A673 (cell line): ENCODE data around the gene USP32. TPM values are rescaled to one million over a fixed set of nuclear protein-coding genes. Genes with fewer than 3 reads are reported as not detected.

ENCODE experiments used
- BruUV-seq: library from RNA; stranded (reverse); fragments of 400-500 nt; replicated peaks from 2 replicates; lab custom pipeline; 2021; lab: Mats Ljungman, UMichigan
- CTCF ChIA-PET: fragments of 300-600 bp; sonication (Branson Sonifier 250); formaldehyde crosslinking; loops from one replicate; lab custom pipeline; 2022; ENCODE audit warnings: antibody characterized with exemption; lab: Charles Lee
- POLR2A ChIA-PET: fragments of 300-600 bp; sonication (Branson Sonifier 250); formaldehyde crosslinking; loops from one replicate; lab custom pipeline; 2022; ENCODE audit warnings: antibody characterized with exemption; ENCODE audit not compliant: low non-redundant PET; lab: Charles Lee
- DNase-seq: peaks from one replicate; pipeline ENCODE4 v3.0.0-alpha.2; 2015; ENCODE audit warnings: low spot score
- H3K27ac ChIP-seq: fragments of 200-600 bp; sonication (generic); 2 replicates; pipeline ENCODE4 v1.5.1; 2016; ENCODE audit warnings: mixed run types, low read depth, mild to moderate bottlenecking, mixed read lengths, antibody characterized with exemption, low read length; ENCODE audit not compliant: poor library complexity, severe bottlenecking
- H3K27me3 ChIP-seq: fragments of 200-600 bp; sonication (generic); replicated peaks from 2 replicates; pipeline ENCODE4 v1.6.1; 2017; ENCODE audit warnings: mixed run types, low read depth, mild to moderate bottlenecking, mixed read lengths, antibody characterized with exemption, low read length; ENCODE audit not compliant: insufficient read depth, poor library complexity
- H3K36me3 ChIP-seq: fragments of 200-600 bp; sonication (generic); 2 replicates; pipeline ENCODE4 v1.6.1; 2016; ENCODE audit warnings: mixed run types, mild to moderate bottlenecking, mixed read lengths, antibody characterized with exemption, low read length; ENCODE audit not compliant: insufficient read depth, poor library complexity, severe bottlenecking
- H3K4me1 ChIP-seq: fragments of 200-600 bp; sonication (generic); 2 replicates; pipeline ENCODE4 v1.6.1; 2017; ENCODE audit warnings: mixed run types, mild to moderate bottlenecking, mixed read lengths, antibody characterized with exemption, low read length; ENCODE audit not compliant: insufficient read depth, poor library complexity, severe bottlenecking
- H3K4me3 ChIP-seq: fragments of 200-600 bp; sonication (generic); 2 replicates; pipeline ENCODE4 v1.5.1; 2016; ENCODE audit warnings: low read depth, mixed run types, mild to moderate bottlenecking, mixed read lengths, low read length; ENCODE audit not compliant: poor library complexity, severe bottlenecking
- H3K9me3 ChIP-seq: fragments of 200-600 bp; sonication (generic); 2 replicates; pipeline ENCODE4 v1.6.1; 2016; ENCODE audit warnings: mixed run types, low read depth, mild to moderate bottlenecking, mixed read lengths, antibody characterized with exemption, low read length; ENCODE audit not compliant: poor library complexity, severe bottlenecking
- CTCF ChIP-seq: fragments of 300-800, 200-600 bp; sonication (generic); conservative IDR thresholded peaks from 2 replicates; pipeline ENCODE4 v1.5.1; 2017; ENCODE audit warnings: low read depth, mild to moderate bottlenecking, antibody characterized with exemption, low read length, moderate library complexity, mixed read lengths
- EZH2 ChIP-seq: fragments of 200-600 bp; sonication (generic); IDR thresholded peaks from 2 replicates; pipeline ENCODE4 v1.6.1; 2017; ENCODE audit warnings: borderline replicate concordance, low read depth, mild to moderate bottlenecking, mixed read lengths, antibody characterized with exemption, low read length; ENCODE audit not compliant: poor library complexity, severe bottlenecking
- intact Hi-C: fragments of 100-400 bp; cut with micrococcal nuclease; formaldehyde crosslinking; loops from one replicate; pipeline ENCODE4 v1.10.0; 2022; ENCODE audit not compliant: unreplicated experiment
- total RNA-seq: library from RNA; stranded (reverse); gene quantifications from 2 replicates; pipeline ENCODE4 v1.2.3, GENCODE V29; 2021

The USP32 gene
- total RNA-seq, 1 experiment from 2014 or later: 54.8 TPM

- Histone ChIP-seq H3K9me3 (no peaks in the 10 kb centered on the region), H3K4me3 (no peak overlapping the region), H3K36me3 (no peaks in the 10 kb centered on the region), H3K27ac (no peak overlapping the region), H3K27me3 (no peaks in the 10 kb centered on the region), H3K4me1 (no peaks in the 10 kb centered on the region)
- DNase-seq: no peak
- BruUV-seq: no TSS peak
- TF ChIP-seq CTCF: no peak
- TF ChIP-seq EZH2: no peak
- ChIA-PET POLR2A (no interaction called here), CTCF (interaction anchor here (1.4 kb wide), 1 partner anchor 20 kb away, joined by 4 read pairs; no protein-coding TSS in a partner anchor)
- intact Hi-C loops: no loop called here
These were observed 230.2 kb downstream of the USP32 start for GRCh38 chr17:60161598-60162330.

GRCh38 chr17:60160829-60161501 is 231.0 kb downstream of the USP32 start:
- TF ChIP-seq CTCF: no peak
- TF ChIP-seq EZH2: no peak
- H3K36me3 ChIP-seq: no peaks in the 10 kb centered on the region
- no TSS peak for BruUV-seq
- no peaks in the 10 kb centered on the region for H3K27me3 ChIP-seq
- H3K4me3 ChIP-seq: no peak overlapping the region
- DNase-seq: no peak
- ChIA-PET POLR2A (no interaction called here), CTCF (interaction anchor here (0.6 to 1.4 kb wide), 2 partner anchors 15 to 19 kb away, joined by 3 to 4 read pairs; no protein-coding TSS in a partner anchor)
- no peak overlapping the region for H3K27ac ChIP-seq
- intact Hi-C loops: no loop called here
- no peaks in the 10 kb centered on the region for H3K4me1 ChIP-seq
- no peaks in the 10 kb centered on the region for H3K9me3 ChIP-seq

GRCh38 chr17:60159479-60159866 is 232.5 kb downstream of the USP32 start:
- Histone ChIP-seq H3K4me1 (peaks cover 3% of the 10 kb centered on the region), H3K9me3 (no peaks in the 10 kb centered on the region), H3K36me3 (no peaks in the 10 kb centered on the region), H3K4me3 (no peak overlapping the region), H3K27ac (no peak overlapping the region), H3K27me3 (no peaks in the 10 kb centered on the region)
- POLR2A ChIA-PET: no interaction called here
- DNase-seq: no peak
- TF ChIP-seq CTCF: no peak
- no peak for TF ChIP-seq EZH2
- intact Hi-C loops: no loop called here
- CTCF ChIA-PET: no interaction called here
- BruUV-seq: no TSS peak
